ENCODE data around the gene LDLRAD3. TPM values are rescaled to one million over a fixed set of nuclear protein-coding genes. Genes with fewer than 3 reads are reported as not detected.
A peak's percentile ranks its signal among the peaks of the same experiment; 100 is the strongest.

Gene LDLRAD3
- total RNA-seq, 1 donor from 2014 or later: 8.6 TPM

DNA sequence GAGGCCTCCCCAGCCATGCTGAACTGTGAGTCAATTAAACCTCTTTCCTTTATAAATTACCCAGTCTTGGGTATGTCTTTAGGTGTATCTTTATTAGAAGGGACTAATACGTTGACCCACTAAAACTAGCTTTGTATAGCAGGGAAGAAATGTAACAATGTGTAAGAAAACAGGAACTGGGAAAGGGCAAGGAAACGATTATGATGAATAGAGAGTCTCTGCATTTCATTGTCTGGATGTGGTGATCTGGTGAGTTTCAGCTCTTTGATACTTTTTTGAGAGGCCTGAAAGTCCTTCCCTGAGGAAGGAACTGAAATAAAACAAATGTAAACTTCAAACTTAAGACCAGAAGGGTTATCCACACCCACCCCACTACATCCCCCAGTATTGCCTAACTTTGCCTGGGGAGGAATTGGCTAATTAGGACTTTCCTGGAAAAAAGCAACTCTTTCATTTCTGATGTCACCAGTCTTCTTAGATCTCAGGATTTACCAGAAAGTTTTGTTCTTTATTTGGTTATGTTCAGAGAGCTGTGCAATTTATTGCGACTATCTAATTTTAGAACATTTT is 119.0 kb downstream of the LDLRAD3 start:
- Mint-ChIP-seq H3K4me3 (ENCODE audit: unreplicated experiment) (no peak overlapping the region), H3K36me3 (ENCODE audit: low read depth) (peaks cover 10% of the 10 kb centered on the region), H3K27me3 (ENCODE audit: low read depth) (no peaks in the 10 kb centered on the region), H3K27ac (ENCODE audit: unreplicated experiment) (no peak overlapping the region), H3K9me3 (ENCODE audit: low read depth) (peaks cover 9% of the 10 kb centered on the region), H3K4me1 (ENCODE audit: low read depth) (peaks cover 8% of the 10 kb centered on the region)
- DNase-seq (ENCODE audit: low spot score): no peak
- TF ChIP-seq, protein P1, sequence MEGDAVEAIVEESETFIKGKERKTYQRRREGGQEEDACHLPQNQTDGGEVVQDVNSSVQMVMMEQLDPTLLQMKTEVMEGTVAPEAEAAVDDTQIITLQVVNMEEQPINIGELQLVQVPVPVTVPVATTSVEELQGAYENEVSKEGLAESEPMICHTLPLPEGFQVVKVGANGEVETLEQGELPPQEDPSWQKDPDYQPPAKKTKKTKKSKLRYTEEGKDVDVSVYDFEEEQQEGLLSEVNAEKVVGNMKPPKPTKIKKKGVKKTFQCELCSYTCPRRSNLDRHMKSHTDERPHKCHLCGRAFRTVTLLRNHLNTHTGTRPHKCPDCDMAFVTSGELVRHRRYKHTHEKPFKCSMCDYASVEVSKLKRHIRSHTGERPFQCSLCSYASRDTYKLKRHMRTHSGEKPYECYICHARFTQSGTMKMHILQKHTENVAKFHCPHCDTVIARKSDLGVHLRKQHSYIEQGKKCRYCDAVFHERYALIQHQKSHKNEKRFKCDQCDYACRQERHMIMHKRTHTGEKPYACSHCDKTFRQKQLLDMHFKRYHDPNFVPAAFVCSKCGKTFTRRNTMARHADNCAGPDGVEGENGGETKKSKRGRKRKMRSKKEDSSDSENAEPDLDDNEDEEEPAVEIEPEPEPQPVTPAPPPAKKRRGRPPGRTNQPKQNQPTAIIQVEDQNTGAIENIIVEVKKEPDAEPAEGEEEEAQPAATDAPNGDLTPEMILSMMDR (IDR thresholded peaks at IDR 0.05): no peak

DNA sequence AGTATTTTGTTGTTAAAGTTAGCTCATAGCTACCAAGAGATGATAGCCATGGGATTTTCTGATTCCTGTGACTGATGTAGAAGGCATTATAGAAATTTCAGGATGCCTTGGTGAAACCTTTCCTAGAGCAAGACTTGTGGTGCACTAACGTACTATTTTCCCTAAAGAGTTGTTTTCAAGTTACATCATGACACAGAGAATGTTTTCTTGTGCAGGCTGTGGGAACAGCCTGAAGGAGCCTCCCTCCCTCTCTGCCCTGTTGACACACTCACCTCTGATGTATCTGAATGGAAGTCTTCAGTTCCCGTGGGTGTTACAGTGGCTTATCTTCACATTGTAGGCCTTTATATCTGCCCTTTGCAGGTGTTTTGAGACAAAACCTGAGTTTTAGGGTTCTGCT is 121.6 kb downstream of the LDLRAD3 start:
- Mint-ChIP-seq H3K9me3 (ENCODE audit: low read depth) (peaks cover 8% of the 10 kb centered on the region), H3K4me3 (ENCODE audit: unreplicated experiment) (no peak overlapping the region), H3K27ac (ENCODE audit: unreplicated experiment) (no peak overlapping the region), H3K36me3 (ENCODE audit: low read depth) (peaks cover 6% of the 10 kb centered on the region), H3K27me3 (ENCODE audit: low read depth) (no peaks in the 10 kb centered on the region), H3K4me1 (ENCODE audit: low read depth) (peaks cover 12% of the 10 kb centered on the region)
- no peak for DNase-seq (ENCODE audit: low spot score)
- TF ChIP-seq, protein P1 (IDR thresholded peaks at IDR 0.05): no peak

DNA sequence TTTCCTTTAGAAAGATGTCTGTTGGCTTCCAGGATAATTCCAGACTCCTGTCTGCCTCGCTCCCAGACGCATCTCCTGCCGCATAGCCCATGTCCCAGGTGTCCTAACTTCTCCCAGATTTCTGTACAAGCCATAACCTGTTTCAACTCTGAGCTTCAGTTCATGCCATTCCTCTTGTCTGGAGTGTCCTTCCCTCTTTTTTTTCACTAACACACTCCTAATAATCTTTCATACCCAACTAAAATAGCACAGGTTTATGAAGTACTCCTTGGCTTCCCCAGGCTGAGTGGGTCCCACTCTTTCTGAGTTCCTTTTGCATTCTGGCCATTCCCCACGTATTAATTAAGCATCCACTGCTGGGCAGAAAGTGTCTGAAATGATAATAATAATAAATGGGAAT is 123.0 kb downstream of the LDLRAD3 start:
- TF ChIP-seq, protein P1 (IDR thresholded peaks at IDR 0.05): no peak
- H3K27me3 Mint-ChIP-seq (ENCODE audit: low read depth): no peaks in the 10 kb centered on the region
- H3K27ac Mint-ChIP-seq (ENCODE audit: unreplicated experiment): no peak overlapping the region
- peaks cover 6% of the 10 kb centered on the region for H3K36me3 Mint-ChIP-seq (ENCODE audit: low read depth)
- DNase-seq (ENCODE audit: low spot score): no peak
- peaks cover 12% of the 10 kb centered on the region for H3K4me1 Mint-ChIP-seq (ENCODE audit: low read depth)
- no peak overlapping the region for H3K4me3 Mint-ChIP-seq (ENCODE audit: unreplicated experiment)
- H3K9me3 Mint-ChIP-seq (ENCODE audit: low read depth): peaks cover 8% of the 10 kb centered on the region

DNA sequence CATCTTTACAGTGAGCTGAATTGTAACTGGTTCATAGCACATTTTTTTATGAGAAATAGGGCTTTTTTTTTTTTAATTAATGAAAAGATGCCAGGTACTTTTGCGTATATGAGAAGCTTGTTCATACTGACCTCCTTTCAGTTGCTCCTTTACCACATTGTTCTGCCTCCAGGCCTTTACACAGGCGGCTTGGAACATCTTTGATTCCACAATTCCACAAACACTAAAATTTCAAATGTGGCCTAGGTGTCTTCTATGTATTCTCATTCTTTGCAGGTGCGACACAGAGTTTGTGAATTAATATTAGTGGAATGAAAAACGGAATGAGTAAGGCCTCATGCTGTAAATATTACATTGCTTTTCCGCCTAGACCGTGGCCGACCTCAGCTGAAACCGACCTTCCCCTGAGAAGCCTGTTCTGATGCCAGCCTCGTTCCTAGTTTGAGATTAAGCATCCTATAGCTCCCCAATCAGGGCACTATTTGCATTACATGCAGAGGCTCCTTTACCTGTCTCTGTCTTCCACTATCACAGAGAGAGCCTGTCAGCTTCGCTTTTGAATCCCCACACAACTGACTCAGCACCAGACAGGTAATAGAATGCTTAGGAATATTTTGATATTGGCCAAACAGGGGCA is 125.8 kb downstream of the LDLRAD3 start:
- H3K36me3 Mint-ChIP-seq (ENCODE audit: low read depth): peaks cover 6% of the 10 kb centered on the region
- TF ChIP-seq, protein P1 (IDR thresholded peaks at IDR 0.05): peak; percentile 49
- no peak overlapping the region for H3K27ac Mint-ChIP-seq (ENCODE audit: unreplicated experiment)
- DNase-seq (ENCODE audit: low spot score): no peak
- no peaks in the 10 kb centered on the region for H3K27me3 Mint-ChIP-seq (ENCODE audit: low read depth)
- H3K4me1 Mint-ChIP-seq (ENCODE audit: low read depth): peaks cover 33% of the 10 kb centered on the region
- peaks cover 8% of the 10 kb centered on the region for H3K9me3 Mint-ChIP-seq (ENCODE audit: low read depth)
- H3K4me3 Mint-ChIP-seq (ENCODE audit: unreplicated experiment): no peak overlapping the region

DNA sequence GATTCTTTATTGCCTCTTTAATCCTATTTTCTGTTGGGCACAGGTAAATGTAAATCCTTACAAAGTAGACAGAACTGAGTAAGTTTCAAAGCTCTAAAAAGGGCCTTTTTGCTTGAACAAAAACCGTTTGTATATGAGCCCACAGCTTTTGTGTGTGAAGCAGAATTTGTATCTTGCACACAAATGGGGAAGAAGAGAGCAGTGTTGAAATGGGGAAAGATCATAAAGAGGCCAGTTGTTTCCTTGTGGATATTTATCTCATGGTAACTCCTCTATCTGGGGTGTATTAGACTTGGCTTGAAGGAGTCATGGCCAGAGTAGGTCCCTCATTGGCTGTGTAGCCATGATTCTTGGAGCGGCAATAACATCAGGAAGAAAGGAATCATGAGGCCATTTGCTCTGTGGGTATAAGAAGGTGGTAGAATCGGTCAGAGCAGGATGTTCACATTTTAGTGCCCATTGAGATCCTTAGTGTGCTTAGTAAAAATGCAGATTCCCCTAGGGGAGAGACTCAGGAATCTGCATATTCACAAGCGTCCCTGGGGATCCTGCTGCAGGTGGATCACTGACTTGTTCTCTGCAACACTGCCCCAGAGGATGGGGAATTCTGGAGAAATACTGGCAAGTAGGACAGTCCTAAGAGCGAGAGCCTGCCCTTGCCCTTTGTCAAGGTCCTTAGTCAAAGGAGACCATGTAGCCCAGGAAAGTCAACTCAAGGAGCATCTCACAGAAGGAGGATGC is 126.5 kb downstream of the LDLRAD3 start:
- TF ChIP-seq, protein P1 (IDR thresholded peaks at IDR 0.05): no peak
- DNase-seq (ENCODE audit: low spot score): no peak
- peaks cover 6% of the 10 kb centered on the region for H3K36me3 Mint-ChIP-seq (ENCODE audit: low read depth)
- H3K27me3 Mint-ChIP-seq (ENCODE audit: low read depth): no peaks in the 10 kb centered on the region
- no peak overlapping the region for H3K4me3 Mint-ChIP-seq (ENCODE audit: unreplicated experiment)
- H3K27ac Mint-ChIP-seq (ENCODE audit: unreplicated experiment): no peak overlapping the region
- peaks cover 37% of the 10 kb centered on the region for H3K4me1 Mint-ChIP-seq (ENCODE audit: low read depth)
- H3K9me3 Mint-ChIP-seq (ENCODE audit: low read depth): peaks cover 8% of the 10 kb centered on the region
